H9 (cell line): ENCODE results near the gene SSTR5. TPM values are rescaled to one million over a fixed set of nuclear protein-coding genes. Genes with fewer than 3 reads are reported as not detected.

Experiments used
- DNase-seq: peaks from one replicate; pipeline ENCODE4 v3.0.0-alpha.2; 2017
- H2AFZ ChIP-seq: one replicate; pipeline ENCODE4 v1.6.1; 2013; ENCODE audit warnings: mild to moderate bottlenecking, low read length, control low read depth, moderate library complexity
- H2AK5ac ChIP-seq: 2 replicates; pipeline ENCODE4 v1.6.1; 2013; ENCODE audit warnings: low read length, control low read depth, mixed read lengths; ENCODE audit not compliant: insufficient read length
- H2BK120ac ChIP-seq: one replicate; pipeline ENCODE4 v1.6.1; 2013; ENCODE audit warnings: low read depth, mild to moderate bottlenecking, low read length, control low read depth, inconsistent platforms; ENCODE audit not compliant: poor library complexity, severe bottlenecking
- H2BK12ac ChIP-seq: 2 replicates; pipeline ENCODE4 v1.6.1; 2013; ENCODE audit warnings: low read length, control low read depth, mixed read lengths, low read depth; ENCODE audit not compliant: insufficient read length
- H2BK15ac ChIP-seq: 2 replicates; pipeline ENCODE4 v1.6.1; 2013; ENCODE audit warnings: low read depth, low read length, control low read depth
- H2BK20ac ChIP-seq: one replicate; pipeline ENCODE4 v1.6.1; 2013; ENCODE audit warnings: low read depth, mild to moderate bottlenecking, low read length, control low read depth, inconsistent platforms; ENCODE audit not compliant: poor library complexity, severe bottlenecking
- H2BK5ac ChIP-seq: 2 replicates; pipeline ENCODE4 v1.6.1; 2013; ENCODE audit warnings: low read length, control low read depth, mixed read lengths; ENCODE audit not compliant: insufficient read length
- H3K14ac ChIP-seq: 2 replicates; pipeline ENCODE4 v1.6.1; 2013; ENCODE audit warnings: low read length, control low read depth; ENCODE audit not compliant: insufficient read depth
- H3K18ac ChIP-seq: 2 replicates; pipeline ENCODE4 v1.6.1; 2013; ENCODE audit warnings: low read depth, mild to moderate bottlenecking, mixed read lengths, low read length, control low read depth; ENCODE audit not compliant: insufficient read length
- H3K23ac ChIP-seq: 2 replicates; pipeline ENCODE4 v1.6.1; 2013; ENCODE audit warnings: low read length, control low read depth, mixed read lengths, low read depth; ENCODE audit not compliant: insufficient read length
- H3K23me2 ChIP-seq: 2 replicates; pipeline ENCODE4 v1.6.1; 2013; ENCODE audit warnings: low read depth, mild to moderate bottlenecking, mixed read lengths, low read length, control low read depth; ENCODE audit not compliant: insufficient read length, poor library complexity, severe bottlenecking
- H3K27ac ChIP-seq: 2 replicates; pipeline ENCODE4 v1.5.1; 2013; ENCODE audit warnings: low read length, control low read depth, mixed read lengths, low read depth; ENCODE audit not compliant: insufficient read length
- H3K27me3 ChIP-seq: 2 replicates; pipeline ENCODE4 v1.6.1; 2013; ENCODE audit warnings: low read length, control low read depth, inconsistent platforms; ENCODE audit not compliant: insufficient read depth
- H3K4ac ChIP-seq: 2 replicates; pipeline ENCODE4 v1.6.1; 2013; ENCODE audit warnings: low read depth, mild to moderate bottlenecking, control low read depth, inconsistent platforms, low read length, moderate library complexity
- H3K4me1 ChIP-seq: 2 replicates; pipeline ENCODE4 v1.6.1; 2013; ENCODE audit warnings: low read length, control low read depth, inconsistent platforms; ENCODE audit not compliant: insufficient read depth
- H3K4me2 ChIP-seq: 2 replicates; pipeline ENCODE4 v1.6.1; 2013; ENCODE audit warnings: low read length, control low read depth, mixed read lengths; ENCODE audit not compliant: insufficient read length, insufficient read depth
- H3K56ac ChIP-seq: 2 replicates; pipeline ENCODE4 v1.6.1; 2013; ENCODE audit warnings: low read depth, mild to moderate bottlenecking, mixed read lengths, low read length, control low read depth; ENCODE audit not compliant: insufficient read length
- H3K79me1 ChIP-seq: 2 replicates; pipeline ENCODE4 v1.6.1; 2013; ENCODE audit warnings: low read depth, mild to moderate bottlenecking, moderate library complexity, low read length, control low read depth, inconsistent platforms; ENCODE audit not compliant: insufficient read depth, poor library complexity, severe bottlenecking
- H3K79me2 ChIP-seq: 2 replicates; pipeline ENCODE4 v1.6.1; 2013; ENCODE audit warnings: low read length, control low read depth, inconsistent platforms; ENCODE audit not compliant: insufficient read depth
- H3K9ac ChIP-seq: 2 replicates; pipeline ENCODE4 v1.6.1; 2013; ENCODE audit warnings: low read length, control low read depth, mixed read lengths; ENCODE audit not compliant: insufficient read length; ENCODE audit errors: extremely low read depth
- H3K9me3 ChIP-seq: one replicate; pipeline ENCODE4 v1.6.1; 2013; ENCODE audit warnings: low read depth, low read length, inconsistent platforms; ENCODE audit not compliant: control insufficient read depth
- H3T11ph ChIP-seq: one replicate; pipeline ENCODE4 v1.6.1; 2013; ENCODE audit warnings: mild to moderate bottlenecking, low read length, control low read depth, inconsistent platforms
- H4K20me1 ChIP-seq: one replicate; pipeline ENCODE4 v1.6.1; 2013; ENCODE audit not compliant: control insufficient read depth, insufficient read length, insufficient read depth
- H4K5ac ChIP-seq: 2 replicates; pipeline ENCODE4 v1.6.1; 2013; ENCODE audit warnings: low read depth, mild to moderate bottlenecking, mixed read lengths, low read length, control low read depth; ENCODE audit not compliant: insufficient read length
- H4K8ac ChIP-seq: replicated peaks from 2 replicates; pipeline ENCODE4 v1.6.1; 2013; ENCODE audit warnings: low read length, control low read depth, mixed read lengths, low read depth; ENCODE audit not compliant: insufficient read length
- H4K91ac ChIP-seq: 2 replicates; pipeline ENCODE4 v1.6.1; 2013; ENCODE audit warnings: low read depth, mild to moderate bottlenecking, moderate library complexity, mixed read lengths, low read length, control low read depth; ENCODE audit not compliant: insufficient read length
- H3K27ac Mint-ChIP-seq, 3 experiments: 2 replicates in 2 of 3; 3 replicates in 1 of 3; pipeline ENCODE4 v1.8.0; 2020 to 2021; ENCODE audit warnings: mixed read lengths in 3 of 3, mild to moderate bottlenecking in 1 of 3, moderate library complexity in 1 of 3
- H3K27me3 Mint-ChIP-seq: 2 replicates; pipeline ENCODE4 v1.8.0; 2021; ENCODE audit warnings: low read depth, mild to moderate bottlenecking, moderate library complexity, mixed read lengths
- H3K36me3 Mint-ChIP-seq, 3 experiments: 2 replicates in 2 of 3; 3 replicates in 1 of 3; pipeline ENCODE4 v1.8.0; 2020 to 2021; ENCODE audit warnings: low read depth in 3 of 3, mixed read lengths in 3 of 3; ENCODE audit not compliant: insufficient read depth in 1 of 3
- H3K4me1 Mint-ChIP-seq, 2 experiments: 2 replicates each; pipeline ENCODE4 v1.8.0; 2020; ENCODE audit warnings: mixed read lengths in 2 of 2
- H3K4me3 Mint-ChIP-seq, 2 experiments: 2 replicates in 1 of 2; 3 replicates in 1 of 2; pipeline ENCODE4 v1.8.0; 2020 to 2021; ENCODE audit warnings: mild to moderate bottlenecking in 2 of 2, mixed read lengths in 2 of 2, moderate library complexity in 1 of 2
- H3K9me3 Mint-ChIP-seq, 2 experiments: 2 replicates in 1 of 2; 3 replicates in 1 of 2; pipeline ENCODE4 v1.8.0; 2020; ENCODE audit warnings: mild to moderate bottlenecking in 2 of 2, mixed read lengths in 2 of 2, moderate library complexity in 1 of 2
- CTCF ChIP-seq: fragments of 200-600 bp; sonication (generic); conservative IDR thresholded peaks from 3 replicates; pipeline ENCODE4 v1.8.0; 2021; ENCODE audit warnings: antibody characterized with exemption, mild to moderate bottlenecking
- WGBS: extraction: QIAGEN DNeasy Blood & Tissue Kit; methylation state at CpG from one replicate; pipeline ENCODE4 v1.1.7; 2013; ENCODE audit warnings: missing lambda C conversion rate, low lambda C conversion rate, mixed read lengths; ENCODE audit not compliant: insufficient read length; ENCODE audit errors: extremely low coverage; 5-methylcytosine and 5-hydroxymethylcytosine counted together
- total RNA-seq: library from RNA; stranded (reverse); gene quantifications from 2 replicates; pipeline ENCODE4 v1.2.1, GENCODE V29; 2021

Gene SSTR5
- total RNA-seq, 1 experiment from 2014 or later, result 0.22 TPM

GRCh38 chr16:1107141-1107540 is 34.6 kb downstream of the SSTR5 start:
- no peaks in the 10 kb centered on the region for H3K27me3 ChIP-seq
- H3K27me3 Mint-ChIP-seq, result peaks cover 49% of the 10 kb centered on the region

More at GRCh38 chr16:1107141-1107540, 34.6 kb downstream of the SSTR5 start:
- H3K79me2 ChIP-seq, result no peaks in the 10 kb centered on the region
- no peak overlapping the region for H2BK12ac ChIP-seq
- no peak overlapping the region for H3K27ac ChIP-seq
- DNase-seq, result no peak
- H2BK20ac ChIP-seq, result no peak overlapping the region
- H3K23ac ChIP-seq, result no peak overlapping the region
- no peak overlapping the region for H3K27ac Mint-ChIP-seq
- no peak overlapping the region for H3K4me3 Mint-ChIP-seq
- no peak overlapping the region for H3K4ac ChIP-seq
- no peak overlapping the region for H4K8ac ChIP-seq
- no peak overlapping the region for H3K9ac ChIP-seq
- peaks cover 0 to 3% of the 10 kb centered on the region in 2 experiments; a peak in 1 of 4 replicates for H3K4me1 Mint-ChIP-seq
- H3K36me3 Mint-ChIP-seq, result no peaks in the 10 kb centered on the region
- WGBS, result no CpG with 5 or more reads among the region's 22 CpGs
- no peak overlapping the region for H4K5ac ChIP-seq
- TF ChIP-seq CTCF, result no peak
- peaks cover 4% of the 10 kb centered on the region for H3K23me2 ChIP-seq
- no peaks in the 10 kb centered on the region for H3K79me1 ChIP-seq
- no peak overlapping the region for H3T11ph ChIP-seq
- H2BK15ac ChIP-seq, result no peak overlapping the region
- no peaks in the 10 kb centered on the region; a peak in 1 of 5 replicates for H3K9me3 Mint-ChIP-seq
- H2BK120ac ChIP-seq, result no peak overlapping the region
- H3K56ac ChIP-seq, result no peak overlapping the region
- H4K91ac ChIP-seq, result no peak overlapping the region
- no peak overlapping the region for H2AK5ac ChIP-seq
- H3K4me1 ChIP-seq, result no peaks in the 10 kb centered on the region
- H3K18ac ChIP-seq, result no peak overlapping the region
- no peak overlapping the region for H3K4me2 ChIP-seq
- no peak overlapping the region for H2BK5ac ChIP-seq
- no peaks in the 10 kb centered on the region for H4K20me1 ChIP-seq
- no peak overlapping the region for H3K14ac ChIP-seq
- no peaks in the 10 kb centered on the region for H3K9me3 ChIP-seq
- H2AFZ ChIP-seq, result no peak overlapping the region
